K562 (cell line): ENCODE measurements around the gene TMEM151A. TPM values are rescaled to one million over a fixed set of nuclear protein-coding genes. Genes with fewer than 3 reads are reported as not detected.

ENCODE experiments used
- ADNP ChIP-seq: fragments of 200-800 bp; sonication (Bioruptor generic); IDR thresholded peaks from 2 replicates; pipeline ENCODE4 v1.6.1; 2016; ENCODE audit warnings: missing genetic modification characterization, missing compliant biosample characterization
- CAMTA2 ChIP-seq: fragments of 250-450 bp; sonication (Bioruptor Pico); conservative IDR thresholded peaks from 2 replicates; pipeline ENCODE4 v1.5.1; 2022
- FOXJ3 ChIP-seq: sonication (generic); formaldehyde crosslinking; IDR thresholded peaks from 2 replicates; pipeline ENCODE4 v1.4.0; 2020; ENCODE audit warnings: mild to moderate bottlenecking, missing genetic modification reagents
- FOXK1 ChIP-seq: sonication (generic); formaldehyde crosslinking; IDR thresholded peaks from 2 replicates; pipeline ENCODE4 v1.8.0; 2022; ENCODE audit warnings: missing genetic modification reagents, mild to moderate bottlenecking, borderline replicate concordance
- KLF6 ChIP-seq: fragments of 250-450 bp; sonication (Bioruptor Pico); IDR thresholded peaks from 2 replicates; pipeline ENCODE4 v1.4.0; 2020; ENCODE audit warnings: mild to moderate bottlenecking, moderate library complexity, borderline replicate concordance
- PURB ChIP-seq: sonication (generic); formaldehyde crosslinking; IDR thresholded peaks from 2 replicates; pipeline ENCODE4 v1.9.0; 2021; ENCODE audit warnings: low read depth, mild to moderate bottlenecking, missing genetic modification reagents
- RBFOX2 ChIP-seq: fragments of 200-400 bp; formaldehyde crosslinking; IDR thresholded peaks from 2 replicates; pipeline ENCODE4 v1.6.1; 2017; ENCODE audit warnings: low read depth, mild to moderate bottlenecking, low read length, moderate library complexity
- SMARCC2 ChIP-seq: fragments of 450-650 bp; IDR thresholded peaks from 2 replicates; pipeline ENCODE4 v1.6.1; 2017; ENCODE audit warnings: antibody characterized with exemption, moderate library complexity, mild to moderate bottlenecking, low read depth
- U2AF2 ChIP-seq: fragments of 200-400 bp; formaldehyde crosslinking; optimal IDR thresholded peaks from 2 replicates; pipeline ENCODE3; 2017; ENCODE audit warnings: low read depth, mild to moderate bottlenecking, low read length
- ZNF449 ChIP-seq: fragments of 250-450 bp; sonication (Bioruptor Pico); IDR thresholded peaks from 2 replicates; pipeline ENCODE4 v1.8.0; 2022; ENCODE audit warnings: moderate library complexity, mild to moderate bottlenecking, inconsistent platforms
- polyA plus RNA-seq, 8 experiments: library from polyadenylated mRNA; depleted of rRNA in 4 of 8; stranded (reverse) in 5 of 8; unstranded in 3 of 8; fragments of >200 nt; fragmentation: Nextera tagmentation in 2 of 8; fragmentation: Illumina TruSeq in 1 of 8; extraction: Ambion mirVana in 2 of 8; extraction: Trizol in 1 of 8; gene quantifications; 2 replicates each; pipeline versions ENCODE4 v1.2.1 to v1.2.3, GENCODE V29; 2011 to 2014; ENCODE audit warnings: inconsistent platforms in 1 of 8, missing spikeins in 1 of 8
- total RNA-seq, 7 experiments: library from RNA; depleted of rRNA in 6 of 7; stranded (reverse); fragments of >200 nt in 6 of 7; fragmentation: Illumina TruSeq in 2 of 7; extraction: Trizol in 2 of 7; gene quantifications; 2 replicates each; pipeline versions ENCODE4 v1.2.1 to v1.2.3, GENCODE V29; 2011 to 2021; ENCODE audit warnings: low replicate concordance in 1 of 7
- TF ChIP-seq, protein P1 (sequence below), 2 experiments: fragments of 450-650 bp; formaldehyde crosslinking in 1 of 2; IDR thresholded peaks; 2 replicates each; pipeline versions ENCODE4 v1.4.0 to v1.6.1; 2014 to 2020; ENCODE audit warnings: mild to moderate bottlenecking in 2 of 2, borderline replicate concordance in 1 of 2, low read depth in 1 of 2
- TF ChIP-seq, protein P2 (sequence below): fragments of 250-450 bp; sonication (Bioruptor Pico); IDR thresholded peaks from 2 replicates; pipeline ENCODE4 v1.8.0; 2021; ENCODE audit warnings: moderate library complexity, mild to moderate bottlenecking, inconsistent platforms

TMEM151A gene
- total and polyA plus RNA-seq, 9 of the 15 experiments (the other 6 are each of a cell fraction or from before 2014, with no cell fraction given) = not detected

DNA sequence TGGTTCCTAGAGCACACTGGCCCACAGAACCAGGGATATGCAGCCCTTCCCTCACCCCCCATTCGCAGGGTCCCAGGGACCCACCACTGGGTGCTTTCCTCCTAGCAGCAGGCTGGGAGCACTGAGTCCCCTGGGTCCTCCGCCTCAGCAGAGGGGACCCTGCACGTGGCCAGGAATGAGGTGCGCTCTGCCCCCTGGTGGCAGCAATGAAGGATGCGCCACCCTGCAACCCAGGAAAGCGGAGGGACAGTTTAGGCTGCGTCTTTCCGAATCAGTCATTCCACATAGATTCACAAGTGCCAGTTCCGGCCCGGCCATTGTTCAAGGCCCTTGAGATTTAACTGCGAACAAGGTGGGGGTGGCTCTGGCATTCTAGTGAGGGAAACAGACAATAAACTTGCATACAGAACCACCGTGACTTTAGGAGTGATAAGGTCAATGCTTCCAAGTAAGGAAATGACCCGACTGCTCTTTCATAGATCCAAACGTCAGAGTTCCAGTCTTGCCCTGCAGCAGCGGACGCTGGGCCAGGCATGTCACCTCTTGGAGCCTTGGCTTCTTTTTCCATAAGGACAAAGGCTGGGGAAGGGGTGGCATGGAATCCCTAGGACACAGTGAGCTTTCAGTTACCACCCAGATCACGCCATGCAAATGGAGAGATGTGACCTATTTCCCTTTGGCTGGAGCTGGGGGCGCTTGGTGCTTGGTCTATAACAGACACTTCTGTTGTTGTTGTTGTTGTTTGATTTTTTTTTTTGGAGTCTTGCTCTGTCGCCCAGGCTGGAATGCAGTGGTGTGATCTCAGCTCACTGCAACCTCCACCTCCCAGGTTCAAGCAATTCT is 36.8 kb downstream of the TMEM151A start (continued):
- TF ChIP-seq ZNF449 (CRISPR knock-in tag) = no peak
- TF ChIP-seq, protein P1, sequence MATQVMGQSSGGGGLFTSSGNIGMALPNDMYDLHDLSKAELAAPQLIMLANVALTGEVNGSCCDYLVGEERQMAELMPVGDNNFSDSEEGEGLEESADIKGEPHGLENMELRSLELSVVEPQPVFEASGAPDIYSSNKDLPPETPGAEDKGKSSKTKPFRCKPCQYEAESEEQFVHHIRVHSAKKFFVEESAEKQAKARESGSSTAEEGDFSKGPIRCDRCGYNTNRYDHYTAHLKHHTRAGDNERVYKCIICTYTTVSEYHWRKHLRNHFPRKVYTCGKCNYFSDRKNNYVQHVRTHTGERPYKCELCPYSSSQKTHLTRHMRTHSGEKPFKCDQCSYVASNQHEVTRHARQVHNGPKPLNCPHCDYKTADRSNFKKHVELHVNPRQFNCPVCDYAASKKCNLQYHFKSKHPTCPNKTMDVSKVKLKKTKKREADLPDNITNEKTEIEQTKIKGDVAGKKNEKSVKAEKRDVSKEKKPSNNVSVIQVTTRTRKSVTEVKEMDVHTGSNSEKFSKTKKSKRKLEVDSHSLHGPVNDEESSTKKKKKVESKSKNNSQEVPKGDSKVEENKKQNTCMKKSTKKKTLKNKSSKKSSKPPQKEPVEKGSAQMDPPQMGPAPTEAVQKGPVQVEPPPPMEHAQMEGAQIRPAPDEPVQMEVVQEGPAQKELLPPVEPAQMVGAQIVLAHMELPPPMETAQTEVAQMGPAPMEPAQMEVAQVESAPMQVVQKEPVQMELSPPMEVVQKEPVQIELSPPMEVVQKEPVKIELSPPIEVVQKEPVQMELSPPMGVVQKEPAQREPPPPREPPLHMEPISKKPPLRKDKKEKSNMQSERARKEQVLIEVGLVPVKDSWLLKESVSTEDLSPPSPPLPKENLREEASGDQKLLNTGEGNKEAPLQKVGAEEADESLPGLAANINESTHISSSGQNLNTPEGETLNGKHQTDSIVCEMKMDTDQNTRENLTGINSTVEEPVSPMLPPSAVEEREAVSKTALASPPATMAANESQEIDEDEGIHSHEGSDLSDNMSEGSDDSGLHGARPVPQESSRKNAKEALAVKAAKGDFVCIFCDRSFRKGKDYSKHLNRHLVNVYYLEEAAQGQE (IDR thresholded peaks at IDR 0.05; ENCODE audit: borderline replicate concordance) = peak; percentile 91
- TF ChIP-seq, protein P1 (CRISPR knock-in tag; IDR thresholded peaks at IDR 0.05; ENCODE audit: low read depth) = peak; percentile 80; the same call in 1 of the 2 replicates
- no peak for TF ChIP-seq FOXJ3
- TF ChIP-seq, protein P2, sequence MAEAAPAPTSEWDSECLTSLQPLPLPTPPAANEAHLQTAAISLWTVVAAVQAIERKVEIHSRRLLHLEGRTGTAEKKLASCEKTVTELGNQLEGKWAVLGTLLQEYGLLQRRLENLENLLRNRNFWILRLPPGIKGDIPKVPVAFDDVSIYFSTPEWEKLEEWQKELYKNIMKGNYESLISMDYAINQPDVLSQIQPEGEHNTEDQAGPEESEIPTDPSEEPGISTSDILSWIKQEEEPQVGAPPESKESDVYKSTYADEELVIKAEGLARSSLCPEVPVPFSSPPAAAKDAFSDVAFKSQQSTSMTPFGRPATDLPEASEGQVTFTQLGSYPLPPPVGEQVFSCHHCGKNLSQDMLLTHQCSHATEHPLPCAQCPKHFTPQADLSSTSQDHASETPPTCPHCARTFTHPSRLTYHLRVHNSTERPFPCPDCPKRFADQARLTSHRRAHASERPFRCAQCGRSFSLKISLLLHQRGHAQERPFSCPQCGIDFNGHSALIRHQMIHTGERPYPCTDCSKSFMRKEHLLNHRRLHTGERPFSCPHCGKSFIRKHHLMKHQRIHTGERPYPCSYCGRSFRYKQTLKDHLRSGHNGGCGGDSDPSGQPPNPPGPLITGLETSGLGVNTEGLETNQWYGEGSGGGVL (CRISPR knock-in tag) = no peak
- TF ChIP-seq RBFOX2 = peak; percentile 62
- no peak for TF ChIP-seq CAMTA2 (CRISPR knock-in tag)
- TF ChIP-seq KLF6 (CRISPR knock-in tag) = peak; percentile 46; the same call in 1 of the 2 replicates
- TF ChIP-seq U2AF2 = no peak
- TF ChIP-seq ADNP = no peak
- no peak for TF ChIP-seq SMARCC2
- TF ChIP-seq FOXK1 (CRISPR knock-in tag) = 0 out of 2 replicates have a peak, but pooled peaks have one; percentile 18
- TF ChIP-seq PURB = no peak
